OCI-LY3 (cell line): ENCODE measurements around the gene CCDC201.

Experiments used
- H2AFZ ChIP-seq: fragments of 200-600, 300-600 bp; shearing (Covaris generic); 2 replicates; pipeline ENCODE4 v1.6.0; 2014; ENCODE audit warnings: antibody characterized with exemption, low read depth, low read length
- H3K27ac ChIP-seq: fragments of 200-600, 300-600 bp; sonication (generic); 2 replicates; pipeline ENCODE4 v1.5.1; 2014; ENCODE audit warnings: mild to moderate bottlenecking, low read length, moderate library complexity, mixed read lengths
- H3K27me3 ChIP-seq: fragments of 200-600, 300-600 bp; sonication (generic); 2 replicates; pipeline ENCODE4 v1.6.1; 2014; ENCODE audit warnings: low read depth, low read length, mixed read lengths
- H3K36me3 ChIP-seq: fragments of 200-600, 300-600 bp; sonication (generic); replicated peaks from 2 replicates; pipeline ENCODE3; 2014; ENCODE audit warnings: low read depth, low read length, mixed read lengths
- H3K4me1 ChIP-seq: fragments of 300-600, 200-600 bp; sonication (generic); 2 replicates; pipeline ENCODE4 v1.6.1; 2014; ENCODE audit warnings: low read length, mixed read lengths
- H3K4me2 ChIP-seq: fragments of 200-600, 300-600 bp; sonication (generic); 2 replicates; pipeline ENCODE4 v1.6.1; 2014; ENCODE audit warnings: low read length, mixed read lengths
- H3K4me3 ChIP-seq: fragments of 300-600, 200-600 bp; sonication (generic); 2 replicates; pipeline ENCODE4 v1.5.1; 2014; ENCODE audit warnings: antibody characterized with exemption, mild to moderate bottlenecking, low read length, moderate library complexity
- H3K79me2 ChIP-seq: fragments of 300-600, 200-600 bp; shearing (Covaris generic); 2 replicates; pipeline ENCODE4 v1.6.1; 2014; ENCODE audit warnings: mild to moderate bottlenecking, low read length, mixed read lengths
- H3K9ac ChIP-seq: fragments of 300-600, 200-600 bp; shearing (Covaris generic); 2 replicates; pipeline ENCODE4 v1.6.0; 2014; ENCODE audit warnings: mild to moderate bottlenecking, low read length, moderate library complexity
- H3K9me3 ChIP-seq: fragments of 200-600, 300-600 bp; shearing (Covaris generic); 2 replicates; pipeline ENCODE4 v1.6.1; 2014; ENCODE audit warnings: low read length, mixed read lengths; ENCODE audit not compliant: insufficient read depth
- H4K20me1 ChIP-seq: fragments of 200-600, 300-600 bp; sonication (generic); 2 replicates; pipeline ENCODE4 v1.6.1; 2016; ENCODE audit warnings: low read length, mixed read lengths; ENCODE audit not compliant: insufficient read depth
- CTCF ChIP-seq: fragments of 200-600, 300-600 bp; sonication (generic); IDR thresholded peaks from 2 replicates; pipeline ENCODE4 v1.5.1; 2014; ENCODE audit warnings: antibody characterized with exemption, low read length, low read depth
- EZH2phosphoT487 ChIP-seq: fragments of 200-600 bp; shearing (Covaris generic); IDR thresholded peaks from 2 replicates; pipeline ENCODE4 v1.6.1; 2018; ENCODE audit warnings: antibody characterized with exemption, mixed run types, low read depth

Gene CCDC201

GRCh38 chr7:45888993-45889366, 16.1 kb upstream of the CCDC201 start:
- Histone ChIP-seq H3K9ac (no peak overlapping the region), H3K4me3 (no peak overlapping the region), H3K27me3 (peaks cover 4% of the 10 kb centered on the region; the same call in 1 of the 2 replicates)

GRCh38 chr7:45888185-45888992, 15.5 kb upstream of the CCDC201 start, which contains the start of gene IGFBP1:
Gene IGFBP1, plus strand, starts transcription at chr7:45888488. Its CDS starts 165 bp downstream, at chr7:45888653.
- Histone ChIP-seq H3K4me3 (no peak within 1 kb of the TSS), H3K4me2 (no peak within 1 kb of the TSS), H3K4me1 (no peaks in the 10 kb centered on the region), H3K27ac (no peak within 1 kb of the TSS), H3K36me3 (no peaks in the 10 kb centered on the region), H4K20me1 (no peaks in the 10 kb centered on the region), H3K9me3 (no peaks in the 10 kb centered on the region), H3K27me3 (peaks cover 4% of the 10 kb centered on the region; the same call in 1 of the 2 replicates), H2AFZ (no peak within 1 kb of the TSS), H3K79me2 (no peaks in the 10 kb centered on the region), H3K9ac (no peak within 1 kb of the TSS)
- TF ChIP-seq CTCF: no peak

More at GRCh38 chr7:45888993-45889366, 16.1 kb upstream of the CCDC201 start:
- Histone ChIP-seq H3K27ac (no peak overlapping the region), H2AFZ (no peak overlapping the region), H3K36me3 (no peaks in the 10 kb centered on the region), H3K9me3 (no peaks in the 10 kb centered on the region), H3K4me2 (no peak overlapping the region), H3K79me2 (no peaks in the 10 kb centered on the region), H3K4me1 (no peaks in the 10 kb centered on the region), H4K20me1 (no peaks in the 10 kb centered on the region)
- TF ChIP-seq CTCF: no peak
- no peak for TF ChIP-seq EZH2phosphoT487

- Histone ChIP-seq H3K36me3 (no peaks in the 10 kb centered on the region), H2AFZ (no peak overlapping the region), H3K4me2 (no peak overlapping the region), H3K4me3 (no peak overlapping the region), H3K27me3 (no peaks in the 10 kb centered on the region), H3K9me3 (no peaks in the 10 kb centered on the region), H3K9ac (no peak overlapping the region), H3K4me1 (no peaks in the 10 kb centered on the region), H3K79me2 (no peaks in the 10 kb centered on the region), H3K27ac (no peak overlapping the region), H4K20me1 (no peaks in the 10 kb centered on the region)
- TF ChIP-seq CTCF (no peak), EZH2phosphoT487 (no peak)
Measured at GRCh38 chr7:45886931-45887667, 14.2 kb upstream of the CCDC201 start.

DNA sequence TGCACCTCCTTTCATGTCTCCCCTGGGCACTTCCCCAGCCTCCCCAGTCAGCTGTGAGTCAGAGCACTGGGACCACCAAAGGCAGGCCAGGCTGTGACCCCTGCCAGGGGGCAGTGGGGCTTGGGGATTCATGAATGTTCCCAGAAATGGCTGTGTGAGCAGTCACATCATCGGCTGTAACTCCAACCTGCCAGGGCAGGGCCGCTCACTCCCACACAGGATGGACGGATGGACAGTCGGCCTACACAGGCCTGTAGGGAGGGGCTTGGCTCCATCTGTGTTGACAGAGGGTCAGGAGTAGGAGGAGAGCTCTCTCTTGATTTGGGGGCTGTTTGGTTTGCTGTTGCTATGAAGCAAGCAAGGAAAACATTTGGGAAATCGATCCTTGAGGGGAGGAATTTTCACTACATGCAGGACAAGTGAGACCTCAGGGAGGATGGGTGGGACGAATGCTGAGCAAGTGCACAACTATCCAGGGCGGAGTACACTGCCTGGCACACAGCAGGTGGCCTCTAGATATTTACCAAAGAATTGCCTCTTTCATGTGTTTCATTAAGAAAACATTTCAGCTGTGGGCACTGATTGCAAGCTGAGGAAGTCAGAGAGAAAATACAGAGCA, 12.5 kb upstream of the CCDC201 start:
- no peak overlapping the region for H3K9ac ChIP-seq
- H3K79me2 ChIP-seq: no peaks in the 10 kb centered on the region
- no peak overlapping the region for H3K4me2 ChIP-seq
- no peaks in the 10 kb centered on the region for H3K9me3 ChIP-seq
- H3K4me1 ChIP-seq: no peaks in the 10 kb centered on the region
- no peak for TF ChIP-seq CTCF
- TF ChIP-seq EZH2phosphoT487: no peak
- H3K27me3 ChIP-seq: no peaks in the 10 kb centered on the region
- no peaks in the 10 kb centered on the region for H3K36me3 ChIP-seq
- no peak overlapping the region for H3K27ac ChIP-seq
- H3K4me3 ChIP-seq: no peak overlapping the region
- H2AFZ ChIP-seq: no peak overlapping the region
- H4K20me1 ChIP-seq: no peaks in the 10 kb centered on the region
